HG03354 (cell line): ENCODE results near the gene TSHZ3.

Experiments used
- ATAC-seq: cut with Tn5 transposase; IDR thresholded peaks from one replicate; pipeline ENCODE4 v1.9.1; 2021; ENCODE audit warnings: mild to moderate bottlenecking; ENCODE audit not compliant: unreplicated experiment, poor library complexity, severe bottlenecking

Gene TSHZ3

DNA sequence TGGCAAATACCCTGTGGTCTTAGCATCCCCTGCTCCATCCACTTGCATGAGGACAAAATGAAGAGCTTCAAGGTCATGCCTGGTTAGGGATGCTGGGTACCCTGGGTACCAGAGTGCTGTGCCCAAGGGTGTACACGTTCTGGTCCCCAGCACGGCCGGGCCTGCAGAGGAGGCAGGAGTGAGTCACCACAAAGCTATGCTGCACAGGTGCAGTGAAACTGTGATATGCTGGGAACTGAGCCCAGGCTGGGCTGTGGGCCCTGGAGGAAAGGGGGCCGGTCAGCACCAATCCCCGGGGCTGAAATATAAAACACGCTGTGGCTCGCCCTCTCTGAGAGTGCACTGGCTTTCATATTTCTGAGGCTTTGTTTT is 95.1 kb downstream of the TSHZ3 start:
- no peak for ATAC-seq

DNA sequence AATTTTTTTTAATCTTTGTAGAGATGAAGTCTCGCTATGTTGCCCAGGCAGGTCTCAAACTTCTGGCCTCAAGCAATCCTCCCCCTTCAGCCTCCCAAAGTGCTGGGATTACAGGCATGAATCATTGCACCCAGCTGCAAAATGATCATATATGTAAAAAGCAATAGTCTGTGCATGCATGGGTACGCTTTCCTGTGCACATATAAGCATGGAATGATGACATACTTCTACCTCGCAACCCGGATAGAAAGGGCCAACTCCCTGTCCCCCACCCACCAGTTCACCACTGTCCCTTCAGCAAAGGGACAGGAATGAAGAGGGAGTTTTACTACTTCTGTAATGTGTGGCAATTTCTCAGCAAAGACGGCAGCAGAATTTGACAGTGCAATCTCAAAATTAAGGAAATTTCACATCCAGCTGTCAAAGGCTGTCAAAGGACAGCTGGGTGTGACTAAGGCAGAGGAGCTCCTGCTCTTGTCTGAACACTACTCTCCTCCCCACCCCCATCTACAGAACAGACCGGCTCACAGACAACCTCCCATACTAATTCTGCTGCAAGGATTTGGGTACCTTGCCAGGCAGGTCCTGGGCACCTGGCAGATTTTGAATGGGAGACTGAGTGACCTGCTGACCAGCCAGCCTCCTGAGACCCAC is 95.6 kb downstream of the TSHZ3 start:
- ATAC-seq, result no peak

DNA sequence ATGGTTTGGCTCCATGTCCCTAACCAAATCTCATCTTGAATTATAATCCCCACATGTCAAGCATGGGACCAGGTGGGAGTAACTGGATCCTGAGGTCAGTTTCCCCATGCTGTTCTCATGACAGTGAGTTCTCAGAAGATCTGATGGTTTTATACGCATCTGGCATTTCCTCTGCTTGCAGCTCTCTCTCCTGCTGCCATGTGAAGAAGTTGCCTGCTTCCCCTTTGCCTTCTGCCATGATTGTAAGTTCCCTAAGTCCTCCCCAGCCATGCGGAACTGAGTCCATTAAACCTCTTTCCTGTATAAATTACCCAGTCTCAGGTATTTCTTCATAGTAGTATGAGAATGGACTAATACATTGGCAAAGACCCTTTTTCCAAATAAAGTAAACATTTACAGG is 96.8 kb downstream of the TSHZ3 start:
- ATAC-seq, result no peak

DNA sequence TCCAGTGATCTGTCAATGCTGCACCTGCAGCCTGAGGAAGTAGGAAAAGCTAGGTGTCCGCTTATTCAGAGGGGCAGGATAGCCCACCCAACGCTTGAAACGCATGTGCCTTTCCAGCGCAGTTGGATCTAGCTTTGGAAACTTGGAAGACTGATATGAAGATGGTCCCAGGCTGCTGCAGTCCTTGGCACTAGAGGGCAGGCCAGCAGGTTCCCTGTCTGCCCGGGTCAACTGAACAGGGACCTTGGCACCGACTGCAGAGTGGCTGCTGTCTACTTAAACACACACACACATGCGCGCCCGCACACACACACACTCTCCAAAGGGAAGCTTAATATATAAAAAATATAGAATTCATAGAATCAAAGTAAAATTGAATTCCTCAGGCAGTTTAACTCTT is 100.0 kb downstream of the TSHZ3 start:
- ATAC-seq, result no peak

DNA sequence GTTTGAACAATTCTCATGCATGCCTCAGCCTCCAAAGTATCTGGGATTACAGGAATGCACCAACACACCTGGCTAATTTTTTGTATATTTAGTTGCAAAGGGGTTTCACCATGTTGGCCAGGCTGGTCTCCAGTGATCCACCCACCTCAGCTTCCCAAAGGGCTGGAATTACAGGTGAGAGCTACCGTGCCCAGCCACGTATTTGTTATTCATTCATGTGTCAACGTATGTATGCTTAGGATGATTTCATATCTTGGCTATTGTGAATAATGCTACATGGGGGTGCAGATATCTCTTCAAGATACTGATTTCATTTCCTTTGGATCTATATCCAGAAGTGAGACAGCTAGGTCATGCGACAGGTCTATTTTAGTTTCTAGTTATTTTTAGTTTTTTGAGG is 113.4 kb downstream of the TSHZ3 start:
- ATAC-seq, result no peak

DNA sequence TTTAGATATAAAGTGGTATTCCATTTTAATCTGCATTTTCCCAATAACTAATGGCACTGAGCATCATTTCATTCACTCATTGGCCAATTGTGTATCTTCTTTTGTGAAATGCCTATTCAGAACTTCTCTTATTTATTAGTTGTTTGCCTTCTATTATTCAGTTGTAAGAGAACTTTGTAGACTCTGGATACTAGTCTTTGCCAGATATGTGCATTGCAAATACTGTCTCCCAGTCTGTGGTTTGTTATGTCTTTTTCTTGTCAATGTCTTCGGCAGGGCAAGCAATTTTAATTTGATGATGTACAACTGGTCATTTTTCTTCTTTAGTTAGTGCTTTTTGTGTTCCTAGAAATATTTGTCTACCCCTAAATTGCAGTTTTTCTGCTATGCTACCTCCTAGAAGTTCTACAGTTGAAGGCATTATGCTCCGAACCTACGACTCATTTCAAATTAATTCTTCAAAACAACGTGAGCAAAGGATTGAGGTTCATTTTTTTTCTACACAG is 115.9 kb downstream of the TSHZ3 start:
- ATAC-seq, result no peak

DNA sequence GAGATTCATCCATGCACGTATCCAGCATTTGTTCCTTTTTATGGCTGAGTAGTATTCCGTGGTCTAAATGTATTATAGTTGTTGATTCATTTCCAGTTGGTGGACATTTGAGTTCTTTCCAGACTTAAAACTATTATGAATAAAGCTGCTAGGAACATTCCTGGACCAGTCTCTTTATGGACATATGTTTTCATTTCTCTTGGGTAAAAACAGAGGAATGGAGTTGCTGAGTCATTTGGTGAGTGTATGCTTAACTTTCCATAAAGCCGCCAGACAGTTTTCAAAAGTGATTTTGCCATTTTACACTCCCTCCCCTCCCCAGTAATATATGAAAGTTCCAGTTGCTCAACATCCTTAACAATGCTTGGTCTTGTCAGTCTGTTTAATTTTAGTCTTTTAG is 116.4 kb downstream of the TSHZ3 start:
- no peak for ATAC-seq

DNA sequence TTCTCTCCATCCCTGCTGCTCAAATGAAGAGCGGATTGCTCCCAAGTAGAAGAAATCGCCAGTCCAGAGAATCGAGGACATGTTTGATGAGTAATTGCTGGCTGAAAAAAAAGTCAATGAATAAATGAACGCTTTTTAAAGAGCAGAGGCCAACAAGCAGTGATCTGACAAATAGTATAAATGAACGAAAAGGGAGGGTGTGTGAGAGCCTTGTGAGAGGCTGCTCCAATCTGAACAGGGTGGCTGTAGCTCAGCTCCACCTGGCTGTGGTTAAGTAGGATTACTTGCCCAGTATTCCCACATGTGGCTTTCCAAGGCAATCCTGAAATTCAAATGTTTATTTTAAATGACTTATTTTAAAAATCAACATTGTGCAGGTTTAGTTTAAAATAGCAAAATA is 117.1 kb downstream of the TSHZ3 start:
- no peak for ATAC-seq

DNA sequence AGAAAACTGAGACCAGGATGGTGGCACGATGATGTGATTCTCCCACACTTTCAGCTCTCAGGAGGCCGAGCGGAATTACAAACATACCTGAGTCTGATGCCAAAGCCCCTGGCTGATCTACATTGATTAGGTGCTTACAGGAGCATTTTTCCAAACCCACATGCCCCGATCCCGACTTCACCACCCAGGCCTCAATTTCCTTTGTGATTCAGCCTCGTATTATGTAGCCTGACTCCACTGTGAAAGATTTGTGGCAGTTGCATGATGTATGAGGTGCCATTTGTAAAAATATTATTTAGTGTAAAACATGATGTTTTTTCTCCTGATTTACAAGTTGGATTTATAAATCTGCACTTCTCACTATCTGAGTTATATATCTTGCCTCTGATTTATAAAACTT is 118.0 kb downstream of the TSHZ3 start:
- no peak for ATAC-seq

DNA sequence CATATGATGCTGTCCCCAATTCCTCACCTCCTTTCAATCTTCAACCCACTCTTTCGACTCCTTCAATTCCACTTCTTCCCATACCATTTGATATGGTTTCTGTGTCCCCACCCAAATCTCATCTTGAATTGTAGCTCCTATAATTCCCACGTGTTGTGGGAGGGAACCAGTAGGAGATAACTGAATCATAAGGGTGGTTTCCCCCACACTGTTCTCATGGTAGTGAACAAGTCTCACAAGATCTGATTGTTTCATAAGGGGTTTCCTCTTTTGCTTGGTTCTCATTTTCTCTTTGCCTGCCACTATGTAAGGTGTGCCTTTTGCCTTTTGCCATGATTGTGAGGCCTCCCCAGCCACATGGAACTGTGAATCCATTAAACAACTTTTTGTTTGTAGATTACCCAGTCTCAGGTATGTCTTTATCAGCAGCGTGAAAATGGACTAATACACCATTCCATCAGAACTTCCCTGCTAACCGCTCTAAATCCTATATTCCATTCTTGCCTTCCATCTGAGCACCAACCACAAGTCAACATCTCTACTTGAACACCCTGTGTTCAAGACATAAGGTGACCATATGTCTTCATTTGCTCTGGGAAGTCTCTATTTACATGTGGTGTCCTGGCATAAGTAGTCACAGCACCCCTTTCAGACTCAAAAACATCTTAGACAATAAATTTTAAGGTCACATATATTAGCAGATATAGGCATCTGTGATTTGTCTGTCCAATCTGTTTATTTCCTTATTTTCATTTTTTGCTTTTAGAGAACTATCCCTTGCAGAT is 122.9 kb downstream of the TSHZ3 start:
- ATAC-seq, result no peak
